Muscle of arm (tissue), 12 donors: ENCODE data around the gene DEDD. TPM values are rescaled to one million over a fixed set of nuclear protein-coding genes. Genes with fewer than 3 reads are reported as not detected.

Experiments
- DNase-seq: peaks from one replicate; pipeline ENCODE4 v3.0.0-alpha.2; 2013
- polyA plus RNA-seq, 12 donors: library from polyadenylated mRNA; unstranded; fragments of 120-200 nt; gene quantifications; one replicate each; pipeline ENCODE4 v1.2.1, GENCODE V29; 2013; ENCODE audit not compliant: insufficient read length in 12 of 12

Gene DEDD
- polyA plus RNA-seq, 12 donors = 36.3 to 54.8 (median 45.0) TPM; not detected in 1

DNA sequence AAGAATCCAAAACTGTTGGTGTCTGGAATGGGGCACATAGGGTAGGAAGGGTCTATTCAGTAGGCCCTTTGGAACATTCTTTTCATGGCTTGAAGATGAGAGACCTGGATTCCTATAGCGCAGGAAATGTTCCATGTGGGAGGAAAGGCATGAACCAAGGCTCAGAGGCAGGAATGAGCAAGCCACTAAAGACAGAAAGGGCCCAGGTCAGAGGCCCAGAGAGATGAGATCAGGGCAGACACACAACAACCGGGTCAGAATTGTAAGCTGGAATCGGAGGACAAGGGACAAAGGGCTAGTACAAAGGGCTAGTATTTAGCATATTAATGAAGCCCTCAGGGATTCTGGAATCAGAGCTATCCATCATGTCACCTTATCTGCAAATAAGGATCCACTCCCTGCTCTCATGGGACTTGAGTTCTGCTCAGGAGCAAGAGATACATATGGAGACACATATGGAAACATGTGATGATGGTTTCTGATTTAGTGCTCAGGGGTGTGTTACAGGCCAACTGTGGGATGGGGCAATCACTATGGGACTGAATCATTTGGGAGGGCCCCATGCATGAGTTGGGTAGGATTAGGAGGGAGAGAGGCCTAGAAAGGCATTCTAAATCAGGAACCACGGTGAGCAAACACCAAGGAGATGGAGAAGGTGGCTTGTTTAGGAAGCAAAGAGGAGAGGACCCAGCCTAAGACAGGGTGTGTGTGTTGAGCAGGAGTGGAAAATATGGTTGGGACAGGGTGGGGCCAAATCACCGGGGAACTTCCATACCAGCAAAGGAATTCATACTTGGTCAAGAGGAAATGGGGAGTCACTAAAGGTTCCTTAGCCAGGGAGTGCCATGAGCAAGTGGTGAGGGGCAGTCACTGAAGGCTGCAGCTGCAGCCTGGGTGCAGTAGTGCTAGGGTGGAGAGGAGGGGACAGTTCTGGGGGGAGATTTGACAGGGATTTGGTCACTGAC lies 51.7 kb downstream of the DEDD start:
- no peak for DNase-seq

DNA sequence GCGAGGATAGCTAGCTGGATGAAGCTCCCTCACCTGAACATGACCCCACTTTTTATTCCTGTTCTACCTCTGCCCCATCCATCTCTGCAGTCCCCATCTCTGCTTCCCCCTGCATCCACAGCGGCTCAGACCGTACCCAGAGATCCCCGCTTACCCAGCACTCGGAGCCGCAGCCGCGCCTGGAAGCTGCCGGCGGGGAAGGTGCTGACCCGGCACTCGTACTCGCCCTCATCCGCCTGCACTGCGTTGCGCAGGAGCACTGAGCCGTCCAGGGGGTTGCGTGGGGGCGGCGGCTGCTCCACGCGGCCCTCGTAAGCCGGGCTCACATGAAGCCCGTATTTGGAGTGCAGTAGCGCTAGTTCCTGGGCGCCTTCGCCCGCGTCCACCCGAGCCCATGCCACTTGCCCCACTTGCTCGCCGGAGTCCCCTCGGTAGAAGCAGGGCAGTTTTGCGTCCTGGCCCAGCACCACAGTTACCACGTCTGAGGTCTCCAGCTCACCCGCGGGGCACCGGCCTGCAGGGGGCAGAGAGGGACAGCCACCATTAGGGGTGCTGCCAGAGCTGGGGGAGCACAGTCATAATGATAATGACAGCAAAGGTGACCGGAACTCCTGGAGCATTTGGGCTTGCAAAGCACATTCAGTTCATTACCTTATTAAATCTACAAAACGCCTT lies 52.9 kb downstream of the DEDD start:
- DNase-seq = no peak

DNA sequence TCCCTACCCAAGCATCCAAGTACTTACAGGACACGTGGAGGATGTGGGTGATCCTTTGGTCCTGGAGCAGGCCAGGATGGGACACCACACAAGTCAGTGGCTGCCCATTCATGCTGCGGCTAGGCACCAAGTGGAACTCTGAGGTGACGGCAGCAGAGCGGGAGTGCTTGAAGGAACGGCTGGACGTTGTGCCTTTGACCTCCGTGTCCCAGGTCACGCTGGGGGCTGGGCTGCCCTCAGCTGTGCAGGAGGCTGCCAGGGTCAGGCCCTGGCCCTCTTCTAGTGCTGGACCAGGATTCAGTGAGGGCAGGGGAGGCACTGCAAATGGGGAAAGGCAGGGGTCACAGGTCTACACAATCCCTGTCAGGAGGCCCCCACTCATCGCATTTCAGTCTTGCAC lies 55.0 kb downstream of the DEDD start:
- no peak for DNase-seq

DNA sequence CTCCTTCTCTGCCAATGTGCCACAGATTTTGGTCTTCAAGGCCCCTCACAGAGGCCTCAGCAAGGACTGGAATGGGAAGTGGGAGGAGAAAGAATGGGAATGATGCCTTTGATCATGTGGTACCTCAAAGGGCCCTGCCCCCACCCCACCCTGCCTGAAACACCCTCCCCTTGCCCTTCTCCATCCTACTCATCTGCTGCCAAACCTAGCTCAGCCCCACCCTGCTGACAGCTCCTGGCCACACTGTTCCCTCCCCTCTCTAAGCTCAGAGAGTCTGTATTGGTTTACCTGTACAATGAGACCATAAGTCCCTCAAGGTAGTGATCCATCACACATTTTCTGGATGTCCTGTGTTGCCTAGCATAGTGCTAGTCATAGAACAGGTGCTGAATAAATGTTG lies 56.1 kb downstream of the DEDD start:
- no peak for DNase-seq

DNA sequence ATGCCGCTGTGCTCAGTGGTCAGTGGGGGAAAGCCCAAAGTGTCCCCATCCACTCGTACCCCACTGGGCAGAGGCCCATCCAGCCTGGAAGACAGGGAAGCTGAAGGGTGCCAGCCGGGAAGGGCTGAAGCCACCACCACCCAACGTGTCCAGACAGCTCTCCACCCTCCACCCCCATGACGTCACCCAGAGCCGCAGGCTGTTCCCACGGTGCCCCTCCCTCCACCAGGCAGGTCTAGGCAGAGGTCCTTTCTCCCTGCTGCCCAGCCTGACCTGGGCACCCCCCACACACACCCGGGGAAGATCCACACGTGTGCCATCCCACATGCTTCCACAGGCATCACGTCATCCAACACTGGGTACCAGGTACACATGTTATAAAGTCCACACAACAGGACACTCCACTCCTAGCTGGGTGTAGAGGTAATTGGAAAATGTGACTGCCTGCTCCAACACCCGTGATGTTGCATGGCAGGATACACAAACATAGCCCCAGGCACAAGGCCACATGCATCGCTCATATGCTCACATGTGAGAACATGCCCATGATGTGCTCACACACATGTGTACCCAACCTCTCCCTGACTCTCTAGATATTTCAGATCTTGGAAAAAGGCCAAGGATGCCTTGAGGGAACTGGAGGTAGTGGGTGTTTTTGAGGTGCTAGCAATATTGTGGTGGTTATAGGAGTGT lies 57.6 kb downstream of the DEDD start:
- no peak for DNase-seq

DNA sequence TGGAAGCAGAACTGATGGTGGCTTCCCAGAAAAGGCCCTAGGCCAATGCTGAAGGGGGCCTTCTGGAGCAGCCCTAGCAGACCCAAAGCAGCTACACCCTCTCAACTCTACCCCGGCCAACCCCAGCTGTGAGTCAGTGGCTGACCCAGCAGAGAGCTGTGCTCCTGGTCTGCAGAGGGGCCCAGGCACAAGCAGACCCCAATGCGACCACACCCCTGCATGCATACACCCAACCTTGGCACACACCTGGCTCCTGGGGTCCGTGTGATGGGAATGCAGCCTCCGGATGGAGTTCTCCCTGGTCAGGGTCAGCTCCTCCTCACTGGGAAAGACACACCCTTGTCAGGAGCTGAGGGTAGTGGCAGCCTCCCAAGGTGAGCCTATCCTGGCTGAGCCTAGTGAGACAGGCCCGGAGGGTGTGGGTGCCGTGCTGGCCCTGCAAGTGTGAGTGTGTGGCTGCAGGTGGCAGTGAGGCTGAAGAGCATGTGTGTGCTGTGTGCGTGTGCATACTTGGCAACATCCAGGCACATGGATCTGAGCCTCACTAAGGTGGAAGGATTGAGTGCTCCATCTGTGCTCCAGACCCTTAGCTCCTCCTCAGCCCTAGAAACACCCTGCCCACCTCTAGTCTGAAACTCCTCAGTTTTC lies 58.9 kb downstream of the DEDD start:
- no peak for DNase-seq

DNA sequence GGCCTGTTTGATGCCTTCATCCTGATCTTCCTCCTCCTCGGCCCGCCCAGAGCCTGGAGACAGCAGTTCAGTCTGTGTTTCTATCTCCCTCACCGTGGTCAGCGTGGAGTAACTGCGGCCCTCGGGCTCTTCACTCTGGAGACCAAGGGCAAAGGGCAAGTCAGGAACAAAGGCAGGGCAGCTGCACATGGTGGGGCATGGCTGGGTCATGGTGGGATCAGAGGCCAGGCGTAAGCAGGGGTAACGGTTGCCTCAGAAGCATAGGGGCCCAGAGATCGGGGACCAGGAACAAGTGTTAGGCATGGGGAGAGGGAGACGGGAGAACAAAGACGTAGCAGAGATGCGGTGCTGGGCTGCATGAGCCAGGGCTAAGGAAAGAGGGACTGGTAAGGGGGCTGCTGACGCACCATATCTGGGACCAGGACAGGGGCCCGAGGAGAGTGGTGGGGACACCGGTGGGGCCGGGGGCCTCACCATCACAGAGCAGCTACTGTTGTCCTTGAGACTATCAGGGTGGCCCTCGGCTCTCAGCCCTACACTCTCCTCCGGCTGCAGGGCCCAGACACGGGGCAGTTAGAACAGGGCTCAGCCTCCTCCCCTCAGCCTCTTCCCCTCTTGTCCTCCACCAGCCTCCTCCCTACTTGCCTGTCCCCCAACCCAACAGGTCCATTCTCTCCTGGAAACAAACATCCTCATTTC lies 59.6 kb downstream of the DEDD start:
- no peak for DNase-seq

DNA sequence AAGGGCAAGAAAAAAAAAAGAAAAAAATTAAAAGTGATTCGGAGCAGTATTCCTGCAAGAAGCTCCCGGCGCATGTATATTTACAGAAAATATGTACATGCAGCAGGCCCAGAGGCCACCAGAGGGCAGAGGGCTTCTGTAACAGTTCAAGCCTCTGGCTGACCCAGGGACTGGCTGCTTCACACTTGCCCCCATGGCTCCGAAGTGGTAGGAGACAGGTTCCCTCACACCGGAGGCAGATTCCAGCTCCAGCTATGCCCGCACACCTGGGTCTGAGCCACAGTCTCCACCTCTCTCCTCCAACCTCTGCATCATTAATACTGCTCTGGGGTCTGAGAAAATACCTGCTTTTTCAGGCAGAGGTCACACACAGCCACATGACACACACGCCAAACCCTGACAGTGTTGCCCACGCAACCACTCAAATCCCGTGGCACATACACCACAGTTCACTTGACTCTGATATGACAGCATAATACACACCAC lies 60.5 kb downstream of the DEDD start:
- peak; percentile 35 for DNase-seq

Other genes starting within 250 kb of the DEDD start
- 10 to 100 TPM in 1 of 12 donors, 1 to 10 TPM in 1, under 1 TPM in 6, not detected in 4; 0.16 to 29.3 (median 0.35) TPM for gene ITLN1, start 247.5 kb downstream of the DEDD start, polyA plus RNA-seq
- gene ITLN2, start 177.9 kb downstream of the DEDD start, polyA plus RNA-seq = under 1 TPM in 1 of 12 donors, not detected in 11; 0.36 TPM
- 10 to 100 TPM in 11 of 12 donors, not detected in 1; 11.5 to 40.4 (median 16.3) TPM for gene F11R, start 111.5 kb downstream of the DEDD start, polyA plus RNA-seq
- 10 to 100 TPM in 11 of 12 donors, not detected in 1; 18.6 to 33.2 (median 23.2) TPM for gene TSTD1, start 93.7 kb downstream of the DEDD start, polyA plus RNA-seq
- 10 to 100 TPM in 11 of 12 donors, not detected in 1; 24.8 to 51.5 (median 33.4) TPM for gene USF1, start 86.7 kb downstream of the DEDD start, polyA plus RNA-seq
- gene ARHGAP30, start 62.8 kb downstream of the DEDD start, polyA plus RNA-seq = 10 to 100 TPM in 1 of 12 donors, 1 to 10 TPM in 10, not detected in 1; 1.8 to 12.9 (median 2.9) TPM
- 10 to 100 TPM in 2 of 12 donors, 1 to 10 TPM in 1, under 1 TPM in 5, not detected in 4; 0.04 to 28.3 (median 0.19) TPM for gene NECTIN4, start 43.1 kb downstream of the DEDD start, polyA plus RNA-seq
- gene KLHDC9, start 34.3 kb downstream of the DEDD start, polyA plus RNA-seq = 1 to 10 TPM in 4 of 12 donors, under 1 TPM in 5, not detected in 3; 0.32 to 1.7 (median 0.73) TPM
- gene PFDN2, start 14.6 kb downstream of the DEDD start, polyA plus RNA-seq = 10 to 100 TPM in 11 of 12 donors, not detected in 1; 51.9 to 78.1 (median 63.6) TPM
- 10 to 100 TPM in 11 of 12 donors, not detected in 1; 25.2 to 35.4 (median 30.8) TPM for gene NIT1, start 14.6 kb downstream of the DEDD start, polyA plus RNA-seq
- gene UFC1, start 21.3 kb upstream of the DEDD start, polyA plus RNA-seq = 100 to 1,000 TPM in 8 of 12 donors, 10 to 100 TPM in 3, not detected in 1; 90.7 to 129 (median 108) TPM
- gene USP21, start 26.8 kb upstream of the DEDD start, polyA plus RNA-seq = 10 to 100 TPM in 11 of 12 donors, not detected in 1; 20.4 to 33.1 (median 29.1) TPM
- gene PPOX, start 33.8 kb upstream of the DEDD start, polyA plus RNA-seq = 10 to 100 TPM in 11 of 12 donors, not detected in 1; 14.1 to 38.7 (median 23.6) TPM
- gene B4GALT3, start 44.8 kb upstream of the DEDD start, polyA plus RNA-seq = 10 to 100 TPM in 11 of 12 donors, not detected in 1; 18.8 to 41.2 (median 24.5) TPM
- gene ADAMTS4, start 66.4 kb upstream of the DEDD start, polyA plus RNA-seq = 10 to 100 TPM in 8 of 12 donors, 1 to 10 TPM in 3, not detected in 1; 7.2 to 14.7 (median 10.8) TPM
- gene NDUFS2, start 69.7 kb upstream of the DEDD start, polyA plus RNA-seq = 100 to 1,000 TPM in 10 of 12 donors, 10 to 100 TPM in 1, not detected in 1; 92.6 to 165 (median 136) TPM
- 10 to 100 TPM in 10 of 12 donors, not detected in 2; 12.5 to 37.0 (median 18.9) TPM for gene FCER1G, start 82.6 kb upstream of the DEDD start, polyA plus RNA-seq
- gene APOA2, start 91.0 kb upstream of the DEDD start, polyA plus RNA-seq = 10 to 100 TPM in 1 of 12 donors, 1 to 10 TPM in 6, under 1 TPM in 2, not detected in 3; 0.57 to 57.1 (median 1.4) TPM
- 10 to 100 TPM in 4 of 12 donors, 1 to 10 TPM in 7, not detected in 1; 7.2 to 40.3 (median 9.4) TPM for gene TOMM40L, start 93.4 kb upstream of the DEDD start, polyA plus RNA-seq
- 1 to 10 TPM in 5 of 12 donors, under 1 TPM in 5, not detected in 2; 0.40 to 2.1 (median 1.1) TPM for gene NR1I3, start 105.5 kb upstream of the DEDD start, polyA plus RNA-seq
- 1 to 10 TPM in 1 of 12 donors, under 1 TPM in 8, not detected in 3; 0.14 to 1.0 (median 0.38) TPM for gene PCP4L1, start 126.1 kb upstream of the DEDD start, polyA plus RNA-seq
- gene MPZ, start 177.3 kb upstream of the DEDD start, polyA plus RNA-seq = 10 to 100 TPM in 8 of 12 donors, 1 to 10 TPM in 3, not detected in 1; 5.7 to 39.9 (median 13.9) TPM
- gene SDHC, start 181.7 kb upstream of the DEDD start, polyA plus RNA-seq = 100 to 1,000 TPM in 11 of 12 donors, 10 to 100 TPM in 1; 91.3 to 429 (median 132) TPM
- gene CFAP126, start 235.2 kb upstream of the DEDD start, polyA plus RNA-seq = 1 to 10 TPM in 4 of 12 donors, under 1 TPM in 2, not detected in 6; 0.73 to 1.5 (median 1.3) TPM